ENCODE data around the gene OSBPL2. TPM values are rescaled to one million over a fixed set of nuclear protein-coding genes. Genes with fewer than 3 reads are reported as not detected.
A peak's percentile ranks its signal among the peaks of the same experiment; 100 is the strongest.

Gene OSBPL2
- total and polyA plus RNA-seq, 12 donors, result 12.6 to 55.7 (median 39.8) TPM

- H3K27ac ChIP-seq, result no peak overlapping the region
- H3K4me3 ChIP-seq, result no peak overlapping the region
- no peaks in the 10 kb centered on the region for H3K27me3 ChIP-seq
- no peaks in the 10 kb centered on the region for H3K9me3 ChIP-seq
- peaks cover 7 to 97% (median 71%) of the 10 kb centered on the region in 9 donors for H3K36me3 ChIP-seq
- peak in 1 of 2 donors; percentile 8 for DNase-seq
- peaks cover 0 to 5% (median 0%) of the 10 kb centered on the region in 9 donors for H3K4me1 ChIP-seq
- intact Hi-C loops (cut with DNase I), result no loop called here
- ATAC-seq, result no peak
- 84 to 86% methylated on average over 33 to 37 of the region's 37 CpGs for WGBS, 2 donors
- TF ChIP-seq CTCF (IDR thresholded peaks at IDR 0.05), result no peak
Observed at GRCh38 chr20:62333820-62334595, 95.7 kb downstream of the OSBPL2 start.

- ATAC-seq (no peak), DNase-seq (no peak)
- WGBS, 2 donors, result 92 to 94% methylated on average over 13 of the region's 13 CpGs
- no peak for TF ChIP-seq CTCF (IDR thresholded peaks at IDR 0.05)
- Histone ChIP-seq H3K4me3 (no peak overlapping the region), H3K27ac (no peak overlapping the region), H3K36me3 (peaks cover 6 to 97% (median 66%) of the 10 kb centered on the region in 9 donors), H3K4me1 (peaks cover 0 to 5% (median 0%) of the 10 kb centered on the region in 9 donors), H3K9me3 (no peaks in the 10 kb centered on the region), H3K27me3 (no peaks in the 10 kb centered on the region)
- intact Hi-C loops (cut with DNase I), result no loop called here
Observed at GRCh38 chr20:62334881-62335280, 96.6 kb downstream of the OSBPL2 start.

- ATAC-seq (no peak), DNase-seq (no peak)
- intact Hi-C loops (cut with DNase I), result no loop called here
- peaks cover 6 to 97% (median 64%) of the 10 kb centered on the region in 9 donors for H3K36me3 ChIP-seq
- WGBS, 2 donors, result 92 to 97% methylated on average over 6 of the region's 6 CpGs
- no peak overlapping the region for H3K4me3 ChIP-seq
- no peak for TF ChIP-seq CTCF (IDR thresholded peaks at IDR 0.05)
- H3K4me1 ChIP-seq, result peaks cover 0 to 5% (median 0%) of the 10 kb centered on the region in 9 donors
- H3K27me3 ChIP-seq, result no peaks in the 10 kb centered on the region
- no peaks in the 10 kb centered on the region for H3K9me3 ChIP-seq
- no peak overlapping the region for H3K27ac ChIP-seq
Observed at GRCh38 chr20:62335532-62335931, 97.2 kb downstream of the OSBPL2 start.

- intact Hi-C loops (cut with DNase I), result no loop called here
- H3K36me3 ChIP-seq, result peaks cover 6 to 99% (median 66%) of the 10 kb centered on the region in 9 donors
- H3K9me3 ChIP-seq, result peaks cover 0 to 3% (median 0%) of the 10 kb centered on the region in 11 donors
- DNase-seq (no peak), ATAC-seq (no peak)
- H3K4me3 ChIP-seq, result no peak overlapping the region
- no peak for TF ChIP-seq CTCF (IDR thresholded peaks at IDR 0.05)
- H3K4me1 ChIP-seq, result peaks cover 0 to 5% (median 0%) of the 10 kb centered on the region in 9 donors
- no peak overlapping the region for H3K27ac ChIP-seq
- WGBS, 2 donors, result 86 to 88% methylated on average over 11 of the region's 11 CpGs
- H3K27me3 ChIP-seq, result no peaks in the 10 kb centered on the region
Observed at GRCh38 chr20:62336329-62336728, 98.0 kb downstream of the OSBPL2 start.
